ENCODE data around the gene YAP1.
"Not testable (repeated sequence)": the region's sequence is repeated elsewhere in the genome, so short reads cannot be mapped to it uniquely, and the experiment has no call there.

YAP1 gene

DNA sequence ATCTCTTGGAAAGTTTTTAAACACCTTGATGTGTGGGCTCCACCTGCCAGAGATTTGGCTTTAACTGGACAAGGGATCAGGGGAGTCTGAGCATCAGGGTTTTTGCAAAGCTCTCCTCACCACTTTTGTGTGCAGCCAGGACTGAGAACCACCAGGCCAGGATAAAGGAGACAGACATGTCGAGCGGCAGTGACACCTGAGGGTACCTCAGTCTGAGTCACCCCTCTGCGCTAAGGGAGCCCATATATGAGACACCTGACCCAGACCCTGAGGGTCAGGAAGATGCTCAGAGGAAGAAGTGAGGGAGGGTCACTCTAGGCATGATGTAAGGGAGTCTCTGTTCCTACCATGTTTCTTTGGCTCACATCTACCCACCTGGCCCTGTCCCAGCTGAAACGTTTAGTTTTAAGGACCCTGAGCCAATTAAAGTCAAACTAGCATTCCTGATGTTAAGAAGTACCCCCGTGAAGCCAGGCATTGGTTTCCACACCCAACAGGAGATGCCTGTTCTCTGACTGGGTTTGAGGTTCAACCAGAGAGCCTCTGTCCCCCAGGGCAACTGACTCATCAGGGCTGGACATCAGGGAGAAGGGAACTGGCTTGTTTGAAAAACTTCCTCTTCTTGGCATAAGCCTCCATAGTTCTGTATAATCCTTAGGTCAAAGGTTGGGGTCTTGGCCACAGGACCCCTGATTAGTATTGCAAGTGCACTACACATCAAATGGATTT is 134.6 kb downstream of the YAP1 start:
- DNase-seq = no peak

GRCh38 chr11:102251423-102251822 is 141.2 kb downstream of the YAP1 start:
- no peak for DNase-seq

DNA sequence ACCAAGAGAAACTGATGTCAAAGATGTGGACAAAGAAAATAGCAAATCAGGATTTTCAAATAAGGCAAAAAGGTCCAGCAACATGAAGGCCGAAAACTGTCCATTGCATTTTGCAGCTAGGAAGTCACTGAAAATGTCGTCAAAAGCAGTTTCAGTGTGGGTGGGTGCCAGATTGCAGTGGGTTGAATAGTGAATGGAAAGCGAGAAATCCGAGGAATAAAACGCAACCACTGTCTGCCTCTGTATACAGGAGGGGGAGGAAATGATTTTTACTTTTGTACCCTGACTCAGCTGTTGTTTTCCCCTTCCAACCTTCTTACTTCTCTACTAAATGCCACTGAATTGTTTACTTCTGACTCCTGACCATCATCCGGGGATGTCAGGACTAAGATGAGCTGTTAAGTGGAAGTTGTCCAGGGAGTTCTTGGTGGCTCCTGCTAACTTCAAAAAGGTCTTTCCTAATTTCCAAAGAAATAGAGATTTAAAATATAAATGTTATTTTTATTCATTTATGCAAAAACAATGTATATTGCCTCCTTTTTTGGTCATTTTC is 142.2 kb downstream of the YAP1 start:
- no peak for DNase-seq

- peak; percentile 5 for DNase-seq
Observed at GRCh38 chr11:102253020-102253715, 142.9 kb downstream of the YAP1 start.

DNA sequence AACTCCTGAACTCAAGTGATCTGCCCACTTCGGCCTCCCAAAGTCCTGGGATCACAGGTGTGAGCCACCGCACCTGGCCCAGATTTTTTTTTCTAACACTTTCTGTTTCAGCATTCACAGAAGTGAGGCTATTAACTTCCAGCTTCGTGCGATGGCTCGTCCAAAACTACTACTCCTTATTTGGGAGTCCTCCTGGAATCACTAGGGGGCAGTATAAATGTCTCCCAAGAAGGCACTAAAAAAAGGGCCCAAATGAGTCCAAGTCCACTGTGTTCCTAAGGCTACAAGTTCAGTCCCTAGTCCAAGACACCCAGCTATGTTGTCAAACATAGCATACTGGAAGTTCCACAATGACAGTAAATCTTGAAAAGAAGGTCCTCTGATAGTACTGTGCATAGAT is 143.8 kb downstream of the YAP1 start:
- DNase-seq = peak; percentile 11

DNA sequence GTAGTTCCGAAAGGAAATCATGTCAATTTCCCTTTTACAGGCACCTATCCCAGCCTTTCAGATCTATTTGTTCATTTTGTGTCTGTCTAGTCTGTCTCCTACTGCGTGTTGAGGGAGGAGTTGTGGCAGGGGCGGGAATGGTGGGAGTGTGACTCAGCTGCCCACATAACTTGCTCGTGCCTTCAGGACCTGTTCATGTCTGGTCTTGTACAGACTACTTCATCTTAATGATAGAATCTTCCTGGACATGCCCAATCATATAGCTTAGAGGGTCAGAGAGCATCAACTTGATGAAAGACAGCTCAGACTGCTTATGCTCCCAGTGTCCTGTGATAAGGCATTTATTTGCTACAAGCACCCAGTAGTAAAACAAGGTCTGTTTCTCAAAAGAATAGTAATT is 146.0 kb downstream of the YAP1 start:
- no peak for DNase-seq

DNA sequence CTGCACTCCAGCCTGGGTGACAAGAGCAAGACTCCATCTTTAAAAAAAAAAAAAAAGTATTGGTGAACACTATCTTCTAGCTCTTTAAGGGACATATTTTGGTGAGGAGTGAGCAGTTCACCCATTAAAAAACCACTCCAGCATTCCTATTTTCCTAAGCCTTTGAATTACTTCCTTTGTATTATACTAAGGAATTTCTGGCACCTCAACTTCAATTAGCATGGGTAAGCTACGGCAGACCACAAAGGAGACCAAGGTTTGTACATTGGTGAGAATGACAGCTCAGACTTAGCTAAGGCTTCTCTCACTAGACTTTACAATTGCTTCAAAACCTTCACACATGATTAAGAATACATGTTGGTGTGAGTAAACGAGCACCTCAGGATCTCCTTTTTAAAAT is 150.0 kb downstream of the YAP1 start:
- DNase-seq = no peak

DNA sequence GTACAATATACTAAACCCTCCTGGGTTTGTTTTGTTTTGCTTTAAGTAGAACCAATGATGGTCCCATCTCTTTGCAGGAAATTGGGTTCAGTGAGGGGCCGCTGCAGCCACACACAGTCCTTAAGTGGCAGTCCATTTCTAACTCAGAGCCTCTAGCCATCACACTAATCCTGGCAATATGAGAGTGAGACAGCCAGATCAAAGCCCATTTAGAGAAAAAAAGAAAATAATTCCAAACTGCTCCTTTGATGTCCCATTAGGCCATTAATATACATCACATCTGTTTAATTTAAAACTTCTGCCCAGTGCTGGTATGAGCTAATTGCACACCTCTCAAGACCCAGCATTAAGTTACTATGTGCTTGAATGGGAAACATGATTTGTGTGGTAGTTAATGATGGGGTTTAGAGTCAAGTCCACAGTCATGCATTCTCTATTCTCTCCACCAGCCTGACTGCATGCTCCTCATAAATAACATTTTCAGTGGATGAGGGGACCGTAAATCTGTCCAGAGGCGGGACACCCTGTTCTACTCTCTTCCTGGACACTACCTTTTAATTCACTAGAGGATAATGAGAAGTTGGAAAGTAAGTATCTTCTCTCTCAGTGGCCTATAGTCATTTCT is 153.2 kb downstream of the YAP1 start:
- no peak for DNase-seq

- not testable (repeated sequence) for DNase-seq
Observed at GRCh38 chr11:102264704-102265103, 154.5 kb downstream of the YAP1 start.

- no peak for DNase-seq
Observed at GRCh38 chr11:102266099-102266498, 155.9 kb downstream of the YAP1 start.

- no peak for DNase-seq
Observed at GRCh38 chr11:102267609-102268008, 157.4 kb downstream of the YAP1 start.

- peak; percentile 3 for DNase-seq
Observed at GRCh38 chr11:102268083-102268984, 158.1 kb downstream of the YAP1 start.

DNA sequence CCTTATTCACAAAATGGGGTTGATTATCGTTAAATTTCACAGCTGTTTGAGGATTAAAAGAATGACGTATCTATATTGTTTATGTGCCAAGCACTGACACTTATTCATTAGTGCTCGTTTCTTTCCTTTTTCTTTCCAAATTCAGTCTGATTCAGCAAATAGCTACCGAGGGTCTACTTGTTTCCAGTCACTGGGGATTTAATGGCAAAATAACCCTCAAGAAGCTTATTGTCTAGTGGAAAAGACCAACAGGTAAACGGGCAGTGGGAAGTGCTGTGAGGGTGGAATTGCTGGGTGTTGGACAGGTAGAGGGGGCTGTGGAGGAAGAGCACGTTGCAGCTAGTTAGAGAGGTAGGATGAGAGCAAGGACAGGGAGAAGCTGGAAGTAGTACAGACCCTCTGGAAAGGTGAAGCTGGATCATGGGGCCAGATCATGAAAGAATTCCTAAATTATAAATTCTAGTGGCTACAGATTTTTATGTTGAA is 158.8 kb downstream of the YAP1 start:
- DNase-seq = no peak

- DNase-seq = no peak
Observed at GRCh38 chr11:102269927-102270326, 159.7 kb downstream of the YAP1 start.

GRCh38 chr11:102272047-102272824 is 162.0 kb downstream of the YAP1 start:
- no peak for DNase-seq

GRCh38 chr11:102274628-102275027 is 164.4 kb downstream of the YAP1 start:
- DNase-seq = no peak

DNA sequence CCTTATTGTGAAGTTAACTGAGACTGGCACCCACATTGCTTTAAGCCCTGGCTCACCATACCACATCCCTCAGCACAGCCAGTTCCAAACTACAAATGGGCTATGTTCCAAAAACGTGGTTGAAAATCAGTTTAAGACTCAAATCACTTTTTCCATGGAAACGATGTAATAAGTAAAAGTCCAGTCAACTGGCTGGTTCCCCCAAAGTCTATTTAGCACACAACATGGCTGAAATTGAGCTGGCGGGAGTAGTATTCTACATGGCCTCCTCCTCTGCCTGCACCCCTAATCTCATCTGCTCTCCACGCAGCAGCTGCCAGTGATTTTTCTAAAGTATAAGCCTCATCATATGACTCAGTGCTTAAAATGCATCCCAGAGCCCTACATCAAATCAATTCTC is 166.1 kb downstream of the YAP1 start:
- no peak for DNase-seq

- DNase-seq = no peak
Observed at GRCh38 chr11:102276783-102277182, 166.5 kb downstream of the YAP1 start.

GRCh38 chr11:102279641-102280170 is 169.5 kb downstream of the YAP1 start:
- peak; percentile 32 for DNase-seq

GRCh38 chr11:102280245-102280833 is 170.1 kb downstream of the YAP1 start:
- DNase-seq = no peak
